Fibroblast of lung (primary cell): ENCODE results near the gene CDK6. TPM values are rescaled to one million over a fixed set of nuclear protein-coding genes. Genes with fewer than 3 reads are reported as not detected.

ENCODE experiments used
- DNase-seq, 2 donors: peaks; one replicate each; pipeline versions ENCODE4 v3.0.0 to v3.0.0-alpha.2; 2010; ENCODE audit warnings: low read depth in 2 of 2
- H2AFZ ChIP-seq: 2 replicates; pipeline ENCODE4 v1.5.1; 2012; ENCODE audit warnings: low read length, control low read depth, inconsistent platforms
- H3K27ac ChIP-seq: 2 replicates; pipeline ENCODE4 v1.5.1; 2011; ENCODE audit warnings: low read length, control low read depth; ENCODE audit not compliant: insufficient read depth
- H3K27me3 ChIP-seq: 2 replicates; pipeline ENCODE4 v1.5.1; 2011; ENCODE audit warnings: mild to moderate bottlenecking, low read length; ENCODE audit not compliant: control insufficient read depth, insufficient read depth
- H3K36me3 ChIP-seq: 2 replicates; pipeline ENCODE4 v1.5.1; 2011; ENCODE audit warnings: low read length; ENCODE audit not compliant: control insufficient read depth, insufficient read depth
- H3K4me1 ChIP-seq: 2 replicates; pipeline ENCODE4 v1.5.1; 2011; ENCODE audit warnings: low read length; ENCODE audit not compliant: control insufficient read depth, insufficient read depth; ENCODE audit errors: extremely low read depth
- H3K4me2 ChIP-seq: 2 replicates; pipeline ENCODE4 v1.5.1; 2011; ENCODE audit warnings: low read length, control low read depth; ENCODE audit not compliant: insufficient read depth; ENCODE audit errors: extremely low read depth
- H3K4me3 ChIP-seq, 4 experiments: fragments of 200-600 bp in 1 of 4; sonication (generic) in 1 of 4; replicated peaks in 1 of 4; 2 replicates each; pipeline ENCODE4 v1.5.1; 2011 to 2016; ENCODE audit warnings: low read length in 4 of 4, low read depth in 3 of 4, mild to moderate bottlenecking in 3 of 4, control low read depth in 2 of 4, inconsistent platforms in 1 of 4, mixed read lengths in 1 of 4; ENCODE audit not compliant: insufficient read depth in 1 of 4; ENCODE audit errors: control extremely low read depth in 1 of 4
- H3K79me2 ChIP-seq: 2 replicates; pipeline ENCODE4 v1.5.1; 2012; ENCODE audit warnings: mild to moderate bottlenecking, low read length, inconsistent platforms; ENCODE audit not compliant: control insufficient read depth, insufficient read depth
- H3K9ac ChIP-seq: 2 replicates; pipeline ENCODE4 v1.5.1; 2011; ENCODE audit warnings: mild to moderate bottlenecking, low read length, control low read depth; ENCODE audit not compliant: insufficient read depth
- H3K9me3 ChIP-seq: 2 replicates; pipeline ENCODE4 v1.5.1; 2012; ENCODE audit warnings: low read depth, low read length; ENCODE audit not compliant: control insufficient read depth, insufficient read depth
- H4K20me1 ChIP-seq: 2 replicates; pipeline ENCODE4 v1.5.1; 2011; ENCODE audit warnings: low read length; ENCODE audit not compliant: control insufficient read depth, insufficient read depth; ENCODE audit errors: extremely low read depth
- CTCF ChIP-seq, 2 donors: IDR thresholded peaks in 1 of 2; conservative IDR thresholded peaks in 1 of 2; 1 replicate in 1 of 2; 2 replicates in 1 of 2; pipeline ENCODE4 v1.5.1; 2011 to 2012; ENCODE audit warnings: low read length in 2 of 2, control low read depth in 1 of 2, inconsistent platforms in 1 of 2, low read depth in 1 of 2, mild to moderate bottlenecking in 1 of 2
- EZH2 ChIP-seq: IDR thresholded peaks from 2 replicates; pipeline ENCODE4 v1.5.1; 2012; ENCODE audit warnings: low read length, control low read depth, mild to moderate bottlenecking; ENCODE audit errors: missing control alignments
- polyA plus RNA-seq, 2 donors: library from polyadenylated mRNA; depleted of rRNA in 1 of 2; stranded (reverse) in 1 of 2; unstranded in 1 of 2; fragments of >200 nt; gene quantifications; 2 replicates each; pipeline ENCODE4 v1.2.1, GENCODE V29; 2011 to 2012; ENCODE audit warnings: missing spikeins in 1 of 2
- total RNA-seq: library from RNA; depleted of rRNA; stranded (reverse); fragments of >200 nt; gene quantifications from 2 replicates; pipeline ENCODE4 v1.2.1, GENCODE V29; 2014

The CDK6 gene
- total and polyA plus RNA-seq, 2 donors (not counting 1 experiment from before 2014, with no cell fraction given) = 17.8 to 19.2 TPM

DNA sequence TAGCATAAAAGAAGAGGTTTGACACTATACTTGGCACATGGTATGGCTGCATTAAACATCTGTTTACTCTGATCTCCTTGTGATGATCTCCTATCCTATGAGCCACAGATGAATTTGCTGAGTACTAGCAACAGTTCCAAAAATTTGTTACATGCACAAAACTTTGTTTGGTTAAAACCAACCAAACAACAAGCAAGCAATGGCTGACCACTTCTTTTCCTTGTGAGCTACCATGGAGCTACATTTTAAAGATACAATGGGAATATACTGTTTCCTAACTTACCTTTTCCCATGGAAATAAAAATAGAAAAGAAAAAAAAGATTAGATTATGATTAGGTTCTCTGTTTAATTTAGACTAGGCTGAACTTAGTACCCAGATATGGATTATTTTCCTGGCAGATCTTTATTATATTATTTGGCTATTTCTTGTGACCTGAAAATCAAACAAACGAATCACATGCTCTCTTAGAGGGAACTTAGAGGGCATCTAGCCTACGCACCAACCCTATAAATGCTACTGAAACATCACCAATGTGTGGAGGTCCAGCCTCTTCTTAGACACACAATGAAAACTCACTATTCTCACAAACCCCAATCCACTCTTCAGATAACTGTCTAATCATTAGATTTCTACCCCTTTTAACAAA is 166.0 kb downstream of the CDK6 start:
- no peak overlapping the region for H3K9ac ChIP-seq
- DNase-seq = no peak
- no peaks in the 10 kb centered on the region for H3K36me3 ChIP-seq
- H3K4me2 ChIP-seq = no peak overlapping the region
- H3K4me3 ChIP-seq = no peak overlapping the region
- H3K4me1 ChIP-seq = peaks cover 16% of the 10 kb centered on the region
- peaks cover 4% of the 10 kb centered on the region for H3K79me2 ChIP-seq
- H3K27ac ChIP-seq = no peak overlapping the region
- H4K20me1 ChIP-seq = no peaks in the 10 kb centered on the region
- H2AFZ ChIP-seq = no peak overlapping the region
- H3K27me3 ChIP-seq = no peaks in the 10 kb centered on the region
- TF ChIP-seq CTCF (conservative IDR thresholded peaks at IDR 0.05 in 1 of 2, IDR thresholded peaks at IDR 0.05 in 1 of 2; ENCODE audit: low read depth in 1 of 2, low read length in 2 of 2) (no peak), EZH2 (no peak)
- no peaks in the 10 kb centered on the region for H3K9me3 ChIP-seq

DNA sequence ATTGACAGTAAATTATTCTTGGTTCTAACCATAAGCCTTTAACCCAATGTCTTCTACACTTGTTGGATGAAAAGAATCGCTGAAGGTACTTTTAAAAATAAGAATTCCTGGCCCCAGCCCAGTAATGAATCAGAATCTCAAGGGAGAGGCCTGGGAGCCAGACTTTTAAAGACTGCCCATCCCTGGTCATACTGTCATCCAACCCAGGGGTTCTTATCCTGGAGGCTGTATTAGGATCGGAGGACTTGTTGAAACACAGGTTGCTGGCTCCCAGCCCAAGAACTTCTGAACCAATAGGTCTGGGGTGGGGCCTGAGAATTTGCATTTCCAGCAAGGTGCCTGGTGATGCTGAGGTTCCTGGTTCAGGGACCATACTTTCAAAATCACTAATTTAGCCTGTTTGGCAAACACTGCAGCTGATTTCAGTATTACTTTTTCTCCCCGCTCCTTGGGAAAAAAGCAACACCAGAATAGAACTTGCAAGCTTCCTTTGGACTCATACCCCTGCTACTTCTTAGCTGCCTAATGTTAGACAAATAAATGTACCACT is 166.7 kb downstream of the CDK6 start:
- H3K9ac ChIP-seq = no peak overlapping the region
- H3K79me2 ChIP-seq = peaks cover 4% of the 10 kb centered on the region
- H3K4me3 ChIP-seq = no peak overlapping the region
- no peaks in the 10 kb centered on the region for H4K20me1 ChIP-seq
- H3K27me3 ChIP-seq = no peaks in the 10 kb centered on the region
- TF ChIP-seq EZH2 (no peak), CTCF (conservative IDR thresholded peaks at IDR 0.05 in 1 of 2, IDR thresholded peaks at IDR 0.05 in 1 of 2; ENCODE audit: low read depth in 1 of 2, low read length in 2 of 2) (no peak)
- H3K27ac ChIP-seq = no peak overlapping the region
- DNase-seq = peak in 1 of 2 donors; percentile 37
- no peak overlapping the region for H2AFZ ChIP-seq
- H3K4me1 ChIP-seq = peaks cover 16% of the 10 kb centered on the region
- H3K36me3 ChIP-seq = no peaks in the 10 kb centered on the region
- H3K9me3 ChIP-seq = no peaks in the 10 kb centered on the region
- no peak overlapping the region for H3K4me2 ChIP-seq

- Histone ChIP-seq H3K4me2 (peak overlapping the region; percentile 25), H3K36me3 (peaks cover 1% of the 10 kb centered on the region), H2AFZ (no peak overlapping the region), H3K27ac (no peak overlapping the region), H3K79me2 (peaks cover 4% of the 10 kb centered on the region), H3K9ac (no peak overlapping the region), H3K9me3 (no peaks in the 10 kb centered on the region), H3K4me1 (peaks cover 16% of the 10 kb centered on the region), H3K27me3 (no peaks in the 10 kb centered on the region), H4K20me1 (no peaks in the 10 kb centered on the region), H3K4me3 (no peak overlapping the region)
- TF ChIP-seq EZH2 = no peak
- TF ChIP-seq CTCF (conservative IDR thresholded peaks at IDR 0.05 in 1 of 2, IDR thresholded peaks at IDR 0.05 in 1 of 2; ENCODE audit: low read depth in 1 of 2, low read length in 2 of 2) = no peak
- DNase-seq = no peak
Measured at GRCh38 chr7:92668564-92668963, 167.8 kb downstream of the CDK6 start.
